ENCODE measurements around the gene IL4I1. TPM values are rescaled to one million over a fixed set of nuclear protein-coding genes. Genes with fewer than 3 reads are reported as not detected.

The IL4I1 gene
- polyA plus RNA-seq, 1 donor (not counting 4 experiments of a cell fraction or from before 2014, with no cell fraction given) = 0.13 TPM

DNA sequence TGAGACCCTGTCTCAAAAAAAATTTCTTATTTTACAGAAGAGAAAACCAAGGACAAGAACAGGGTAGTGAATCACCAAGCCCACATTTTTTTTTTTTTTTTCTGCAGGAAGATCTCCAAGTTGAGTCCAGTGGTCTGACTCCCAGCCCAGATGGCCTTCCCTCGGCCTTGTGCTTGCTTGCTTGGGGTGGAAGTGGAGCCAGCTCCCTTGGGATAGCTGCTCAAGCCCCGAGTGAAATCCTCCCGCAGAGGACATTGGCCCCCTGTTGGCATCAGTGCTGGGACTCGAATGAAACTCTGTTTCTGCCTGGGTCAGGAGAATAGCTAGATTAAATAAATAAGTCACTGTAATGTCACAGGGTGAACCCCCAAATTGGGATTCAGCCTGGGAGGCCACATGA lies 42.0 kb upstream of the IL4I1 start:
- TF ChIP-seq EZH2 (IDR thresholded peaks at IDR 0.05; ENCODE audit: low read length) = no peak
- TF ChIP-seq, protein P1, sequence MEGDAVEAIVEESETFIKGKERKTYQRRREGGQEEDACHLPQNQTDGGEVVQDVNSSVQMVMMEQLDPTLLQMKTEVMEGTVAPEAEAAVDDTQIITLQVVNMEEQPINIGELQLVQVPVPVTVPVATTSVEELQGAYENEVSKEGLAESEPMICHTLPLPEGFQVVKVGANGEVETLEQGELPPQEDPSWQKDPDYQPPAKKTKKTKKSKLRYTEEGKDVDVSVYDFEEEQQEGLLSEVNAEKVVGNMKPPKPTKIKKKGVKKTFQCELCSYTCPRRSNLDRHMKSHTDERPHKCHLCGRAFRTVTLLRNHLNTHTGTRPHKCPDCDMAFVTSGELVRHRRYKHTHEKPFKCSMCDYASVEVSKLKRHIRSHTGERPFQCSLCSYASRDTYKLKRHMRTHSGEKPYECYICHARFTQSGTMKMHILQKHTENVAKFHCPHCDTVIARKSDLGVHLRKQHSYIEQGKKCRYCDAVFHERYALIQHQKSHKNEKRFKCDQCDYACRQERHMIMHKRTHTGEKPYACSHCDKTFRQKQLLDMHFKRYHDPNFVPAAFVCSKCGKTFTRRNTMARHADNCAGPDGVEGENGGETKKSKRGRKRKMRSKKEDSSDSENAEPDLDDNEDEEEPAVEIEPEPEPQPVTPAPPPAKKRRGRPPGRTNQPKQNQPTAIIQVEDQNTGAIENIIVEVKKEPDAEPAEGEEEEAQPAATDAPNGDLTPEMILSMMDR (optimal IDR thresholded peaks at IDR 0.05 in 1 of 3, IDR thresholded peaks at IDR 0.05 in 1 of 3, conservative IDR thresholded peaks at IDR 0.05 in 1 of 3; ENCODE audit: extremely low read depth in 1 of 3, insufficient read depth in 2 of 3, low read length in 3 of 3) = no peak
- dilution Hi-C loops (cut with MboI; ENCODE audit: extremely low pct_ligation_motif_present, low sequenced_read_pairs) = no loop called here
- no peak for FAIRE-seq

GRCh38 chr19:49937750-49938381 lies 41.2 kb upstream of the IL4I1 start:
- H2AFZ ChIP-seq (ENCODE audit: control insufficient read depth, low read length) = peak overlapping the region; percentile 4
- dilution Hi-C loops (cut with MboI; ENCODE audit: extremely low pct_ligation_motif_present, low sequenced_read_pairs) = no loop called here
- no peak for FAIRE-seq

More for the DNA sequence above, 42.0 kb upstream of the IL4I1 start:
- no peak overlapping the region for H3K4me2 ChIP-seq (ENCODE audit: control insufficient read depth, extremely low read depth, insufficient read depth, low read depth, low read length)
- no peak overlapping the region for H3K27ac ChIP-seq (ENCODE audit: control insufficient read depth, insufficient read depth, low read length)
- no peak overlapping the region for H3K4me3 ChIP-seq (ENCODE audit: control insufficient read depth in 2 of 3, extremely low read depth in 1 of 3, insufficient read depth in 2 of 3, low read depth in 1 of 3, low read length in 3 of 3)
- H3K9ac ChIP-seq (ENCODE audit: control insufficient read depth, extremely low read depth, insufficient read depth, low read length) = no peak overlapping the region
- DNase-seq (ENCODE audit: low read depth, low spot score) = no peak
- peaks cover 2% of the 10 kb centered on the region for H3K4me1 ChIP-seq (ENCODE audit: control insufficient read depth, extremely low read depth, insufficient read depth, low read length)
- no peak overlapping the region for H2AFZ ChIP-seq (ENCODE audit: control insufficient read depth, low read length)
- H3K27me3 ChIP-seq (ENCODE audit: control insufficient read depth, extremely low read depth, insufficient read depth, low read length) = no peaks in the 10 kb centered on the region
- H3K9me3 ChIP-seq (ENCODE audit: control insufficient read depth, low read depth, low read length) = no peaks in the 10 kb centered on the region
- H3K36me3 ChIP-seq (ENCODE audit: control insufficient read depth in 2 of 2, extremely low read depth in 1 of 2, insufficient read depth in 2 of 2, low read length in 2 of 2) = no peaks in the 10 kb centered on the region
- no peaks in the 10 kb centered on the region for H3K9me1 ChIP-seq (ENCODE audit: control insufficient read depth, extremely low read depth, insufficient read depth, low read length)
- no peaks in the 10 kb centered on the region for H4K20me1 ChIP-seq (ENCODE audit: control insufficient read depth, extremely low read depth, insufficient read depth, low read length)
- H3K79me2 ChIP-seq (ENCODE audit: control insufficient read depth, insufficient read depth, low read length) = no peaks in the 10 kb centered on the region

More at GRCh38 chr19:49937750-49938381, 41.2 kb upstream of the IL4I1 start:
- no peak overlapping the region for H3K4me3 ChIP-seq (ENCODE audit: control insufficient read depth in 2 of 3, extremely low read depth in 1 of 3, insufficient read depth in 2 of 3, low read depth in 1 of 3, low read length in 3 of 3)
- peak overlapping the region; percentile 62 for H3K4me2 ChIP-seq (ENCODE audit: control insufficient read depth, extremely low read depth, insufficient read depth, low read depth, low read length)
- H3K9ac ChIP-seq (ENCODE audit: control insufficient read depth, extremely low read depth, insufficient read depth, low read length) = no peak overlapping the region
- H4K20me1 ChIP-seq (ENCODE audit: control insufficient read depth, extremely low read depth, insufficient read depth, low read length) = no peaks in the 10 kb centered on the region
- no peaks in the 10 kb centered on the region for H3K27me3 ChIP-seq (ENCODE audit: control insufficient read depth, extremely low read depth, insufficient read depth, low read length)
- H3K79me2 ChIP-seq (ENCODE audit: control insufficient read depth, insufficient read depth, low read length) = no peaks in the 10 kb centered on the region
- TF ChIP-seq, protein P1 (optimal IDR thresholded peaks at IDR 0.05 in 1 of 3, IDR thresholded peaks at IDR 0.05 in 1 of 3, conservative IDR thresholded peaks at IDR 0.05 in 1 of 3; ENCODE audit: extremely low read depth in 1 of 3, insufficient read depth in 2 of 3, low read length in 3 of 3) = peak; percentile 90 to 97 (median 94)
- no peak for TF ChIP-seq EZH2 (IDR thresholded peaks at IDR 0.05; ENCODE audit: low read length)
- peaks cover 2% of the 10 kb centered on the region for H3K4me1 ChIP-seq (ENCODE audit: control insufficient read depth, extremely low read depth, insufficient read depth, low read length)
- H3K9me3 ChIP-seq (ENCODE audit: control insufficient read depth, low read depth, low read length) = no peaks in the 10 kb centered on the region
- no peaks in the 10 kb centered on the region for H3K9me1 ChIP-seq (ENCODE audit: control insufficient read depth, extremely low read depth, insufficient read depth, low read length)
- H3K36me3 ChIP-seq (ENCODE audit: control insufficient read depth in 2 of 2, extremely low read depth in 1 of 2, insufficient read depth in 2 of 2, low read length in 2 of 2) = peaks cover 0 to 2% of the 10 kb centered on the region in 2 experiments
- no peak overlapping the region for H3K27ac ChIP-seq (ENCODE audit: control insufficient read depth, insufficient read depth, low read length)
- no peak for DNase-seq (ENCODE audit: low read depth, low spot score)

All from keratinocyte (primary cell).